HUES48 (cell line): Measurements from ENCODE around the gene ZNF888.
A peak's percentile ranks its signal among the peaks of the same experiment; 100 is the strongest.
"Not testable (repeated sequence)": the region's sequence is repeated elsewhere in the genome, so short reads cannot be mapped to it uniquely, and the experiment has no call there.

Source experiments
- H3K27ac ChIP-seq: one replicate; pipeline ENCODE4 v1.7.0; 2013; ENCODE audit warnings: low read depth, low read length, inconsistent platforms
- H3K27me3 ChIP-seq: 2 replicates; pipeline ENCODE4 v1.6.1; 2013; ENCODE audit warnings: mild to moderate bottlenecking, low read length; ENCODE audit not compliant: control insufficient read depth, insufficient read depth
- H3K36me3 ChIP-seq: 2 replicates; pipeline ENCODE4 v1.6.1; 2013; ENCODE audit warnings: low read length; ENCODE audit not compliant: control insufficient read depth, insufficient read depth
- H3K4me1 ChIP-seq: 2 replicates; pipeline ENCODE4 v1.6.1; 2013; ENCODE audit warnings: mild to moderate bottlenecking, low read length; ENCODE audit not compliant: control insufficient read depth, insufficient read depth
- H3K4me3 ChIP-seq: 2 replicates; pipeline ENCODE4 v1.5.1; 2013; ENCODE audit warnings: mild to moderate bottlenecking, low read depth, low read length
- H3K9ac ChIP-seq: 2 replicates; pipeline ENCODE4 v1.6.1; 2013; ENCODE audit warnings: mild to moderate bottlenecking, low read depth, low read length, moderate library complexity
- H3K9me3 ChIP-seq: 2 replicates; pipeline ENCODE4 v1.6.1; 2013; ENCODE audit warnings: low read length; ENCODE audit not compliant: control insufficient read depth, insufficient read depth

ZNF888 gene

DNA sequence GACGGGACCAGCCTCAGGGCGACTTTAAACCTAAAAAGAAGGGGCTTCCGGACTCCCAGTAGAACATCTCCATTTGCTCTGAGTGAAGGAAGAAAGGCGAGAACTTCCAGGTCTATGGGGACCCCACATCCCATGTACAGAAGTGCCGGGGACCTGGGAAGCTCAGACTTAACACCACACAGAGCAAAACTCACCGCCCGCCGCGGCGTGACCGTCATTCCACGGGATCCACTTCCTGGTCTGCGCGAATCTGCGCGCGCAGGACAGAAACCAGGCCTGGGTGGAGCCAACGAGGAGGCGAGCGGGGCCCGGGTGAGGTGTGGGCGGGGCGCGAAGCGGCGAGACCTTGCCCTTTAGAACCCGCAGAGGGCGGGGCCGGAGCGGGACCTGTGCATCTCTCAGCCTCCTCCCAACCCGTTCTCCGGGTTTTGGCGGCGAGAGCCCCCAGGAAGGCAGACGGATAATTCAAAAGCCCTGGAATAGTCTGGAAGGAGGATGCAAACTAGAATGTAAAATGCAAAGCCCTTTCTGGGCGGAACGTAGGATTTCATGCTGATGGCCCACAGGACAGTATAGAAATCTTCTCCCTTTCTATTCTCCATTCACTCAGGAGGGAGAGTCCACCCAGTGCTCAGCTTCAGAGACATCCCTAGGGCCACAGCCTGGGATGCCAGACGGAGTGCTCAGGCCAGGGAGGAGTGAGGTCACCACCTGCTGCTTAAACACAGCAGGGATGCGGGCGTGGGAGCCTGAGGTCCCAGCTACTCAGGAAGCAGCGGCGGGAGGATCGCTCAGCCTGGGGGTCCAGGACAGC lies 65.6 kb downstream of the ZNF888 start, which contains the start of gene ZNF468:
TSS of gene ZNF468 (minus strand) at position 242 of the 814 bp plus-strand sequence. CDS start 3,347 bp downstream, outside the sequence.
- Histone ChIP-seq H3K27ac (peak within 1 kb of the TSS; percentile 84), H3K4me3 (peak within 1 kb of the TSS; percentile 98), H3K36me3 (peaks cover 13% of the 10 kb centered on the region)
- not testable (repeated sequence) for H3K4me1 ChIP-seq, H3K27me3 ChIP-seq, H3K9ac ChIP-seq, H3K9me3 ChIP-seq

GRCh38 chr19:52856540-52857377 lies 66.5 kb downstream of the ZNF888 start:
- Histone ChIP-seq H3K4me3 (peak overlapping the region; percentile 98), H3K36me3 (peaks cover 19% of the 10 kb centered on the region)
- not testable (repeated sequence) for H3K9me3 ChIP-seq, H3K27ac ChIP-seq, H3K4me1 ChIP-seq, H3K9ac ChIP-seq, H3K27me3 ChIP-seq
